ENCODE results near the gene SSPN.

Gene SSPN

GRCh38 chr12:26282339-26282940 lies 87.1 kb downstream of the SSPN start:
- peak; percentile 5 for FAIRE-seq
- DNase-seq (ENCODE audit: insufficient read length): no peak
- TF ChIP-seq POLR2AphosphoS5 (IDR thresholded peaks at IDR 0.05; ENCODE audit: low read depth, low read length): no peak
- no peak for TF ChIP-seq POLR2A (IDR thresholded peaks at IDR 0.05; ENCODE audit: low read depth, low read length)
- no peak for TF ChIP-seq TAF1 (IDR thresholded peaks at IDR 0.05; ENCODE audit: borderline replicate concordance, low read depth, low read length)

- TF ChIP-seq TAF1 (IDR thresholded peaks at IDR 0.05; ENCODE audit: borderline replicate concordance, low read depth, low read length) (no peak), POLR2A (IDR thresholded peaks at IDR 0.05; ENCODE audit: low read depth, low read length) (no peak), POLR2AphosphoS5 (IDR thresholded peaks at IDR 0.05; ENCODE audit: low read depth, low read length) (no peak)
- DNase-seq (ENCODE audit: insufficient read length) (no peak), FAIRE-seq (peak; percentile 73)
Measured at GRCh38 chr12:26283046-26283445, 87.7 kb downstream of the SSPN start.

GRCh38 chr12:26283617-26284016 lies 88.2 kb downstream of the SSPN start:
- DNase-seq (ENCODE audit: insufficient read length): no peak
- no peak for TF ChIP-seq POLR2A (IDR thresholded peaks at IDR 0.05; ENCODE audit: low read depth, low read length)
- TF ChIP-seq POLR2AphosphoS5 (IDR thresholded peaks at IDR 0.05; ENCODE audit: low read depth, low read length): no peak
- TF ChIP-seq TAF1 (IDR thresholded peaks at IDR 0.05; ENCODE audit: borderline replicate concordance, low read depth, low read length): no peak
- no peak for FAIRE-seq

- no peak for TF ChIP-seq POLR2A (IDR thresholded peaks at IDR 0.05; ENCODE audit: low read depth, low read length)
- no peak for TF ChIP-seq TAF1 (IDR thresholded peaks at IDR 0.05; ENCODE audit: borderline replicate concordance, low read depth, low read length)
- TF ChIP-seq POLR2AphosphoS5 (IDR thresholded peaks at IDR 0.05; ENCODE audit: low read depth, low read length): no peak
- no peak for DNase-seq (ENCODE audit: insufficient read length)
- no peak for FAIRE-seq
Measured at GRCh38 chr12:26285401-26285800, 90.0 kb downstream of the SSPN start.

DNA sequence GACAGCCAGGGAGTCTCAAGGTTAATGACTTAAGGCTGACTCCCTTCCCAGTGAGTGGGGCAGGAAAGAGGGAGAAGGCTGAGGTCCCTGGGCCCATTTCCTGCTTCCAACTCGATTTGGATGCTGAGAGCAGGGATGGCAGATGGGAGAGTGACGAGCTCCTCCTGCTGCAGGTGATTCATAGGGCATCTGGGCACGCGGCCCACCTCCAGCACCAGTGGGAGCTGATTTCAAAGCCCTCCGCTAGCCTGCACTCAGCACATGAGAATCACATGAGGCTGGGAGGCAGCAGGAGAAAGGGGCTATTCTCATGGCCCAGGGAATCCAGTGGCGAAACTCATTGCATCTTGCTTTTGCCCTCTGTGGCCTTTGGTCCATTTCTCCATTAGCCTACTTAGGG lies 90.8 kb downstream of the SSPN start:
- DNase-seq (ENCODE audit: insufficient read length) (no peak), FAIRE-seq (no peak)
- TF ChIP-seq POLR2A (IDR thresholded peaks at IDR 0.05; ENCODE audit: low read depth, low read length) (no peak), TAF1 (IDR thresholded peaks at IDR 0.05; ENCODE audit: borderline replicate concordance, low read depth, low read length) (no peak), POLR2AphosphoS5 (IDR thresholded peaks at IDR 0.05; ENCODE audit: low read depth, low read length) (no peak)

GRCh38 chr12:26287671-26288381 lies 92.5 kb downstream of the SSPN start:
- TF ChIP-seq POLR2A (IDR thresholded peaks at IDR 0.05; ENCODE audit: low read depth, low read length): no peak
- TF ChIP-seq POLR2AphosphoS5 (IDR thresholded peaks at IDR 0.05; ENCODE audit: low read depth, low read length): no peak
- TF ChIP-seq TAF1 (IDR thresholded peaks at IDR 0.05; ENCODE audit: borderline replicate concordance, low read depth, low read length): no peak
- no peak for DNase-seq (ENCODE audit: insufficient read length)
- FAIRE-seq: peak; percentile 53

DNA sequence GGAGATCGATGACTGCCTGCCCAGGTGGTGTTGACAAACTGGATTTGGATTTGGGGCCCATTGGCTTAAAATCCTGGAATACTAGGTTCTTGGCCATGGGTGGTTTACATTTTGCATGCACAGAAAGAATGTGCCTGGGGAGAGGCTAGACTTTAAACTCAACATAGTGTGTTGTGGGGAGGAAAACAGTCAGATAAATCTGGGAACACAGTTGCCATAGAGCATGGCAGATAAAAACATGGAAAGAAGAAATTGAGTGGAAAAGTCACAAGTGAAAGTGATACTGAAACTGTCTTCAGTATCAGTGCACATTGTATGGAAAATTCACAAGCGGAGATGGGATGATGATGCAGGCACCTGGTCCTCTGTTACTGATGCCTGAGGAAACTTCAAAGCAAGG lies 95.2 kb downstream of the SSPN start:
- DNase-seq (ENCODE audit: insufficient read length) (no peak), FAIRE-seq (no peak)
- no peak for TF ChIP-seq TAF1 (IDR thresholded peaks at IDR 0.05; ENCODE audit: borderline replicate concordance, low read depth, low read length)
- no peak for TF ChIP-seq POLR2A (IDR thresholded peaks at IDR 0.05; ENCODE audit: low read depth, low read length)
- no peak for TF ChIP-seq POLR2AphosphoS5 (IDR thresholded peaks at IDR 0.05; ENCODE audit: low read depth, low read length)

DNA sequence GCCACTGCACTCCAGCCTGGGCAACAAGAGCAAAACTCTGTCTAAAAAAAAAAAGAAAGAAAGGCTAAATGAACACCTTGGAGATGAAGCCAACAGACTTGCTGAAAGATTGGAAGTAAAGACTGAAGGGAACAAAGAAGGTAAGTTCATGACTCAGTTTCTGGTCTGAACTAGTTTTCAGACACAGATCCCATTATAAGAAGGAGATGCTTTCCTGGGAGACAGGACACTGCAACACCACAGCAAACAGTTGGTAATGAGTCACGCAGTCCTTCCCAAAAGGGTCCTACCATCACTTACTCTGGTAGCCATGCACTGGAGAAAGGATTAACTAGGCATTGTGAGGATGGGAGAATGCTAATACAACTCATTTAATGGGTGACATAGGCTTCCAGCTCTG lies 97.2 kb downstream of the SSPN start:
- FAIRE-seq (no peak), DNase-seq (ENCODE audit: insufficient read length) (no peak)
- TF ChIP-seq TAF1 (IDR thresholded peaks at IDR 0.05; ENCODE audit: borderline replicate concordance, low read depth, low read length): no peak
- no peak for TF ChIP-seq POLR2AphosphoS5 (IDR thresholded peaks at IDR 0.05; ENCODE audit: low read depth, low read length)
- no peak for TF ChIP-seq POLR2A (IDR thresholded peaks at IDR 0.05; ENCODE audit: low read depth, low read length)

DNA sequence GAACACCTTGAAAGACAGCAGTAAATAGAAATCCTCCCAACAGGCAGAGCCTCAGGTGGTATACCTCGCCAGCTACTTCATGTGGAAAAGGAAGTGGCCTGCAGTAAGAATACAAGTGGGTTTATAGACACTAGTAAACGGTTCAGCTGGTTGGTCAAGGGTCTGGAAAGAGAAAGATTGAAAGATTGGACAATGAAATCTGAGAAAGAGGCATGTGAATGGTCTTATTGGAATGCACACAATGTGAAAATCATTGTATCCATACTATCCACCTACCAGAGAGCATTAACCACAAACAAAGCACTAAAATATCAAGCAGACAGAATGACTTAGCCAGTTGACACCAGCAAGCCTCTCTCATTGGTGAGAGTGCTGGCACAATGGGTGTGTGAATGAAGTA lies 98.2 kb downstream of the SSPN start:
- FAIRE-seq (no peak), DNase-seq (ENCODE audit: insufficient read length) (no peak)
- TF ChIP-seq POLR2AphosphoS5 (IDR thresholded peaks at IDR 0.05; ENCODE audit: low read depth, low read length): no peak
- no peak for TF ChIP-seq POLR2A (IDR thresholded peaks at IDR 0.05; ENCODE audit: low read depth, low read length)
- TF ChIP-seq TAF1 (IDR thresholded peaks at IDR 0.05; ENCODE audit: borderline replicate concordance, low read depth, low read length): no peak

DNA sequence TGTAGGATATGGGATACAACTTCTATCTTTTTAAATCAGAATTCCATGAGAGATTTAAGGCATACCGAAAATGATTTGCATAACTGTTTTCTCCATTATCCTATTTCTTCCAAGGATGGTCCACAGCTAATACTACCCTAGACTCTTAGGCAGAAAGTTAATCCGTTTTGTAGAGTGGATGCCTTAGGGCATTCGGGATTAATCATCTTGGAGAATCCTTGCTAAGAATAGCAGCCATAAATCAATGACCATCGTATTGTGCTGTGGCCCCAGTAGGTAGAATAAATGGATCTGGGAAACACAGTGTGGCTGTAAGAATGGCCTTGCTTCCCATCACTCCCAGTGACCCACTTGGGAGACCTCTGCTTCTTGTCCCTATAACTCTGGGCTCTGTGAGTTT lies 99.6 kb downstream of the SSPN start:
- no peak for DNase-seq (ENCODE audit: insufficient read length)
- no peak for TF ChIP-seq POLR2A (IDR thresholded peaks at IDR 0.05; ENCODE audit: low read depth, low read length)
- TF ChIP-seq POLR2AphosphoS5 (IDR thresholded peaks at IDR 0.05; ENCODE audit: low read depth, low read length): no peak
- TF ChIP-seq TAF1 (IDR thresholded peaks at IDR 0.05; ENCODE audit: borderline replicate concordance, low read depth, low read length): no peak
- no peak for FAIRE-seq

- no peak for DNase-seq (ENCODE audit: insufficient read length)
- TF ChIP-seq TAF1 (IDR thresholded peaks at IDR 0.05; ENCODE audit: borderline replicate concordance, low read depth, low read length): no peak
- TF ChIP-seq POLR2AphosphoS5 (IDR thresholded peaks at IDR 0.05; ENCODE audit: low read depth, low read length): no peak
- TF ChIP-seq POLR2A (IDR thresholded peaks at IDR 0.05; ENCODE audit: low read depth, low read length): no peak
- no peak for FAIRE-seq
Measured at GRCh38 chr12:26297396-26298070, 102.2 kb downstream of the SSPN start.

Measured in GM12892 (cell line).